H9 (cell line): ENCODE measurements around the gene CYBC1. TPM values are rescaled to one million over a fixed set of nuclear protein-coding genes. Genes with fewer than 3 reads are reported as not detected.

Source experiments
- DNase-seq: peaks from one replicate; pipeline ENCODE4 v3.0.0-alpha.2; 2017
- H2AFZ ChIP-seq: one replicate; pipeline ENCODE4 v1.6.1; 2013; ENCODE audit warnings: mild to moderate bottlenecking, low read length, control low read depth, moderate library complexity
- H2AK5ac ChIP-seq: 2 replicates; pipeline ENCODE4 v1.6.1; 2013; ENCODE audit warnings: low read length, control low read depth, mixed read lengths; ENCODE audit not compliant: insufficient read length
- H2BK120ac ChIP-seq: one replicate; pipeline ENCODE4 v1.6.1; 2013; ENCODE audit warnings: low read depth, mild to moderate bottlenecking, low read length, control low read depth, inconsistent platforms; ENCODE audit not compliant: poor library complexity, severe bottlenecking
- H2BK12ac ChIP-seq: 2 replicates; pipeline ENCODE4 v1.6.1; 2013; ENCODE audit warnings: low read length, control low read depth, mixed read lengths, low read depth; ENCODE audit not compliant: insufficient read length
- H2BK15ac ChIP-seq: 2 replicates; pipeline ENCODE4 v1.6.1; 2013; ENCODE audit warnings: low read depth, low read length, control low read depth
- H2BK20ac ChIP-seq: one replicate; pipeline ENCODE4 v1.6.1; 2013; ENCODE audit warnings: low read depth, mild to moderate bottlenecking, low read length, control low read depth, inconsistent platforms; ENCODE audit not compliant: poor library complexity, severe bottlenecking
- H2BK5ac ChIP-seq: 2 replicates; pipeline ENCODE4 v1.6.1; 2013; ENCODE audit warnings: low read length, control low read depth, mixed read lengths; ENCODE audit not compliant: insufficient read length
- H3K14ac ChIP-seq: 2 replicates; pipeline ENCODE4 v1.6.1; 2013; ENCODE audit warnings: low read length, control low read depth; ENCODE audit not compliant: insufficient read depth
- H3K18ac ChIP-seq: 2 replicates; pipeline ENCODE4 v1.6.1; 2013; ENCODE audit warnings: low read depth, mild to moderate bottlenecking, mixed read lengths, low read length, control low read depth; ENCODE audit not compliant: insufficient read length
- H3K23ac ChIP-seq: 2 replicates; pipeline ENCODE4 v1.6.1; 2013; ENCODE audit warnings: low read length, control low read depth, mixed read lengths, low read depth; ENCODE audit not compliant: insufficient read length
- H3K23me2 ChIP-seq: 2 replicates; pipeline ENCODE4 v1.6.1; 2013; ENCODE audit warnings: low read depth, mild to moderate bottlenecking, mixed read lengths, low read length, control low read depth; ENCODE audit not compliant: insufficient read length, poor library complexity, severe bottlenecking
- H3K27ac ChIP-seq: 2 replicates; pipeline ENCODE4 v1.5.1; 2013; ENCODE audit warnings: low read length, control low read depth, mixed read lengths, low read depth; ENCODE audit not compliant: insufficient read length
- H3K27me3 ChIP-seq: 2 replicates; pipeline ENCODE4 v1.6.1; 2013; ENCODE audit warnings: low read length, control low read depth, inconsistent platforms; ENCODE audit not compliant: insufficient read depth
- H3K4ac ChIP-seq: 2 replicates; pipeline ENCODE4 v1.6.1; 2013; ENCODE audit warnings: low read depth, mild to moderate bottlenecking, control low read depth, inconsistent platforms, low read length, moderate library complexity
- H3K4me1 ChIP-seq: 2 replicates; pipeline ENCODE4 v1.6.1; 2013; ENCODE audit warnings: low read length, control low read depth, inconsistent platforms; ENCODE audit not compliant: insufficient read depth
- H3K4me2 ChIP-seq: 2 replicates; pipeline ENCODE4 v1.6.1; 2013; ENCODE audit warnings: low read length, control low read depth, mixed read lengths; ENCODE audit not compliant: insufficient read length, insufficient read depth
- H3K56ac ChIP-seq: 2 replicates; pipeline ENCODE4 v1.6.1; 2013; ENCODE audit warnings: low read depth, mild to moderate bottlenecking, mixed read lengths, low read length, control low read depth; ENCODE audit not compliant: insufficient read length
- H3K79me1 ChIP-seq: 2 replicates; pipeline ENCODE4 v1.6.1; 2013; ENCODE audit warnings: low read depth, mild to moderate bottlenecking, moderate library complexity, low read length, control low read depth, inconsistent platforms; ENCODE audit not compliant: insufficient read depth, poor library complexity, severe bottlenecking
- H3K79me2 ChIP-seq: 2 replicates; pipeline ENCODE4 v1.6.1; 2013; ENCODE audit warnings: low read length, control low read depth, inconsistent platforms; ENCODE audit not compliant: insufficient read depth
- H3K9ac ChIP-seq: 2 replicates; pipeline ENCODE4 v1.6.1; 2013; ENCODE audit warnings: low read length, control low read depth, mixed read lengths; ENCODE audit not compliant: insufficient read length; ENCODE audit errors: extremely low read depth
- H3K9me3 ChIP-seq: one replicate; pipeline ENCODE4 v1.6.1; 2013; ENCODE audit warnings: low read depth, low read length, inconsistent platforms; ENCODE audit not compliant: control insufficient read depth
- H3T11ph ChIP-seq: one replicate; pipeline ENCODE4 v1.6.1; 2013; ENCODE audit warnings: mild to moderate bottlenecking, low read length, control low read depth, inconsistent platforms
- H4K20me1 ChIP-seq: one replicate; pipeline ENCODE4 v1.6.1; 2013; ENCODE audit not compliant: control insufficient read depth, insufficient read length, insufficient read depth
- H4K5ac ChIP-seq: 2 replicates; pipeline ENCODE4 v1.6.1; 2013; ENCODE audit warnings: low read depth, mild to moderate bottlenecking, mixed read lengths, low read length, control low read depth; ENCODE audit not compliant: insufficient read length
- H4K8ac ChIP-seq: replicated peaks from 2 replicates; pipeline ENCODE4 v1.6.1; 2013; ENCODE audit warnings: low read length, control low read depth, mixed read lengths, low read depth; ENCODE audit not compliant: insufficient read length
- H4K91ac ChIP-seq: 2 replicates; pipeline ENCODE4 v1.6.1; 2013; ENCODE audit warnings: low read depth, mild to moderate bottlenecking, moderate library complexity, mixed read lengths, low read length, control low read depth; ENCODE audit not compliant: insufficient read length
- H3K27ac Mint-ChIP-seq, 3 experiments: 2 replicates in 2 of 3; 3 replicates in 1 of 3; pipeline ENCODE4 v1.8.0; 2020 to 2021; ENCODE audit warnings: mixed read lengths in 3 of 3, mild to moderate bottlenecking in 1 of 3, moderate library complexity in 1 of 3
- H3K27me3 Mint-ChIP-seq: 2 replicates; pipeline ENCODE4 v1.8.0; 2021; ENCODE audit warnings: low read depth, mild to moderate bottlenecking, moderate library complexity, mixed read lengths
- H3K36me3 Mint-ChIP-seq, 3 experiments: 2 replicates in 2 of 3; 3 replicates in 1 of 3; pipeline ENCODE4 v1.8.0; 2020 to 2021; ENCODE audit warnings: low read depth in 3 of 3, mixed read lengths in 3 of 3; ENCODE audit not compliant: insufficient read depth in 1 of 3
- H3K4me1 Mint-ChIP-seq, 2 experiments: 2 replicates each; pipeline ENCODE4 v1.8.0; 2020; ENCODE audit warnings: mixed read lengths in 2 of 2
- H3K4me3 Mint-ChIP-seq, 2 experiments: 2 replicates in 1 of 2; 3 replicates in 1 of 2; pipeline ENCODE4 v1.8.0; 2020 to 2021; ENCODE audit warnings: mild to moderate bottlenecking in 2 of 2, mixed read lengths in 2 of 2, moderate library complexity in 1 of 2
- H3K9me3 Mint-ChIP-seq, 2 experiments: 2 replicates in 1 of 2; 3 replicates in 1 of 2; pipeline ENCODE4 v1.8.0; 2020; ENCODE audit warnings: mild to moderate bottlenecking in 2 of 2, mixed read lengths in 2 of 2, moderate library complexity in 1 of 2
- CTCF ChIP-seq: fragments of 200-600 bp; sonication (generic); conservative IDR thresholded peaks from 3 replicates; pipeline ENCODE4 v1.8.0; 2021; ENCODE audit warnings: antibody characterized with exemption, mild to moderate bottlenecking
- WGBS: extraction: QIAGEN DNeasy Blood & Tissue Kit; methylation state at CpG from one replicate; pipeline ENCODE4 v1.1.7; 2013; ENCODE audit warnings: missing lambda C conversion rate, low lambda C conversion rate, mixed read lengths; ENCODE audit not compliant: insufficient read length; ENCODE audit errors: extremely low coverage; 5-methylcytosine and 5-hydroxymethylcytosine counted together
- total RNA-seq: library from RNA; stranded (reverse); gene quantifications from 2 replicates; pipeline ENCODE4 v1.2.1, GENCODE V29; 2021

Gene CYBC1
- total RNA-seq, 1 experiment from 2014 or later, result 81.7 TPM

- Histone ChIP-seq H3K27ac (no peak overlapping the region), H2AK5ac (no peak overlapping the region), H2BK5ac (no peak overlapping the region), H3K4ac (no peak overlapping the region), H3K27me3 (no peaks in the 10 kb centered on the region), H3K9ac (no peak overlapping the region), H3T11ph (no peak overlapping the region), H4K5ac (no peak overlapping the region), H2BK20ac (no peak overlapping the region), H3K4me1 (no peaks in the 10 kb centered on the region), H2AFZ (no peak overlapping the region), H4K91ac (no peak overlapping the region), H4K20me1 (no peaks in the 10 kb centered on the region), H4K8ac (no peak overlapping the region), H3K23me2 (peaks cover 3% of the 10 kb centered on the region), H3K14ac (no peak overlapping the region), H3K56ac (no peak overlapping the region), H2BK15ac (no peak overlapping the region), H3K18ac (no peak overlapping the region), H2BK120ac (no peak overlapping the region), H3K79me1 (no peaks in the 10 kb centered on the region), H3K23ac (no peak overlapping the region), H3K4me2 (no peak overlapping the region), H2BK12ac (no peak overlapping the region), H3K9me3 (no peaks in the 10 kb centered on the region), H3K79me2 (no peaks in the 10 kb centered on the region)
- Mint-ChIP-seq H3K9me3 (peaks cover 3 to 6% of the 10 kb centered on the region in 2 experiments; a peak in 4 of 5 replicates), H3K4me3 (no peak overlapping the region), H3K4me1 (peaks cover 14 to 23% of the 10 kb centered on the region in 2 experiments), H3K27ac (no peak overlapping the region), H3K36me3 (peaks cover 21 to 29% (median 24%) of the 10 kb centered on the region in 3 experiments; a peak in 6 of 7 replicates), H3K27me3 (peaks cover 3% of the 10 kb centered on the region)
- TF ChIP-seq CTCF, result peak; percentile 46; the same call in 2 of the 3 replicates
- DNase-seq, result no peak
- WGBS, result no CpG with 5 or more reads among the region's 6 CpGs
These were observed 33.8 kb downstream of the CYBC1 start for GRCh38 chr17:82416771-82417170.
